K562 (cell line): ENCODE data around the gene TEX54. TPM values are rescaled to one million over a fixed set of nuclear protein-coding genes. Genes with fewer than 3 reads are reported as not detected.

Experiments
- ATF1 ChIP-seq, 2 experiments: fragments of 450-650 bp in 1 of 2; IDR thresholded peaks; 2 replicates each; pipeline ENCODE4 v1.6.1; 2016; ENCODE audit warnings: missing compliant biosample characterization in 1 of 2, missing genetic modification characterization in 1 of 2
- CBX5 ChIP-seq: IDR thresholded peaks from 2 replicates; pipeline ENCODE4 v1.6.1; 2014; ENCODE audit warnings: low read depth, borderline replicate concordance
- CEBPG ChIP-seq, 3 experiments: fragments of 200-800 bp in 1 of 3; sonication (Bioruptor generic) in 1 of 3; sonication (generic) in 1 of 3; formaldehyde crosslinking in 1 of 3; IDR thresholded peaks in 2 of 3; conservative IDR thresholded peaks in 1 of 3; 2 replicates each; pipeline versions ENCODE4 v1.6.1 to v1.8.0; 2016 to 2022; ENCODE audit warnings: missing compliant biosample characterization in 2 of 3, missing genetic modification characterization in 2 of 3, mild to moderate bottlenecking in 1 of 3, missing genetic modification reagents in 1 of 3
- HDAC1 ChIP-seq, 2 experiments: fragments of 450-650 bp; IDR thresholded peaks; 2 replicates each; pipeline ENCODE4 v1.6.1; 2016 to 2017; ENCODE audit warnings: inconsistent platforms in 1 of 2, mild to moderate bottlenecking in 1 of 2, moderate library complexity in 1 of 2
- KAT2B ChIP-seq: IDR thresholded peaks from one replicate; pipeline ENCODE4 v1.6.1; 2012; ENCODE audit warnings: low read depth, mild to moderate bottlenecking, control low read depth, inconsistent platforms, low read length, moderate library complexity
- TCF3 ChIP-seq: sonication (generic); formaldehyde crosslinking; IDR thresholded peaks from 2 replicates; pipeline ENCODE4 v1.4.0; 2020; ENCODE audit warnings: mild to moderate bottlenecking, missing genetic modification reagents
- TGIF2 ChIP-seq: sonication (generic); formaldehyde crosslinking; IDR thresholded peaks from 2 replicates; pipeline ENCODE4 v1.8.1; 2022; ENCODE audit warnings: mild to moderate bottlenecking, missing genetic modification reagents, moderate library complexity
- polyA plus RNA-seq, 8 experiments: library from polyadenylated mRNA; depleted of rRNA in 4 of 8; stranded (reverse) in 5 of 8; unstranded in 3 of 8; fragments of >200 nt; fragmentation: Nextera tagmentation in 2 of 8; fragmentation: Illumina TruSeq in 1 of 8; extraction: Ambion mirVana in 2 of 8; extraction: Trizol in 1 of 8; gene quantifications; 2 replicates each; pipeline versions ENCODE4 v1.2.1 to v1.2.3, GENCODE V29; 2011 to 2014; ENCODE audit warnings: inconsistent platforms in 1 of 8, missing spikeins in 1 of 8
- total RNA-seq, 7 experiments: library from RNA; depleted of rRNA in 6 of 7; stranded (reverse); fragments of >200 nt in 6 of 7; fragmentation: Illumina TruSeq in 2 of 7; extraction: Trizol in 2 of 7; gene quantifications; 2 replicates each; pipeline versions ENCODE4 v1.2.1 to v1.2.3, GENCODE V29; 2011 to 2021; ENCODE audit warnings: low replicate concordance in 1 of 7
- TF ChIP-seq, protein P1 (sequence below), 2 experiments: fragments of 450-650 bp; formaldehyde crosslinking in 1 of 2; IDR thresholded peaks; 2 replicates each; pipeline versions ENCODE4 v1.4.0 to v1.6.1; 2014 to 2020; ENCODE audit warnings: mild to moderate bottlenecking in 2 of 2, borderline replicate concordance in 1 of 2, low read depth in 1 of 2
- TF ChIP-seq, protein P2 (sequence below), 2 experiments: fragments of 250-450 bp in 1 of 2; fragments of 450-650 bp in 1 of 2; sonication (Bioruptor Pico) in 1 of 2; IDR thresholded peaks; 2 replicates each; pipeline versions ENCODE4 v1.6.1 to v1.8.0; 2016 to 2021; ENCODE audit warnings: mild to moderate bottlenecking in 2 of 2, moderate library complexity in 2 of 2, missing compliant biosample characterization in 1 of 2, missing genetic modification characterization in 1 of 2
- TF ChIP-seq, protein P3 (sequence below), 2 experiments: fragments of 450-650 bp; IDR thresholded peaks; 2 replicates each; pipeline ENCODE4 v1.6.1; 2016
- TF ChIP-seq, protein P4 (sequence below): fragments of 450-650 bp; IDR thresholded peaks from 2 replicates; pipeline ENCODE4 v1.6.1; 2016; ENCODE audit warnings: antibody characterized with exemption

TEX54 gene
- total and polyA plus RNA-seq, 9 of the 15 experiments (the other 6 are each of a cell fraction or from before 2014, with no cell fraction given), result not detected

DNA sequence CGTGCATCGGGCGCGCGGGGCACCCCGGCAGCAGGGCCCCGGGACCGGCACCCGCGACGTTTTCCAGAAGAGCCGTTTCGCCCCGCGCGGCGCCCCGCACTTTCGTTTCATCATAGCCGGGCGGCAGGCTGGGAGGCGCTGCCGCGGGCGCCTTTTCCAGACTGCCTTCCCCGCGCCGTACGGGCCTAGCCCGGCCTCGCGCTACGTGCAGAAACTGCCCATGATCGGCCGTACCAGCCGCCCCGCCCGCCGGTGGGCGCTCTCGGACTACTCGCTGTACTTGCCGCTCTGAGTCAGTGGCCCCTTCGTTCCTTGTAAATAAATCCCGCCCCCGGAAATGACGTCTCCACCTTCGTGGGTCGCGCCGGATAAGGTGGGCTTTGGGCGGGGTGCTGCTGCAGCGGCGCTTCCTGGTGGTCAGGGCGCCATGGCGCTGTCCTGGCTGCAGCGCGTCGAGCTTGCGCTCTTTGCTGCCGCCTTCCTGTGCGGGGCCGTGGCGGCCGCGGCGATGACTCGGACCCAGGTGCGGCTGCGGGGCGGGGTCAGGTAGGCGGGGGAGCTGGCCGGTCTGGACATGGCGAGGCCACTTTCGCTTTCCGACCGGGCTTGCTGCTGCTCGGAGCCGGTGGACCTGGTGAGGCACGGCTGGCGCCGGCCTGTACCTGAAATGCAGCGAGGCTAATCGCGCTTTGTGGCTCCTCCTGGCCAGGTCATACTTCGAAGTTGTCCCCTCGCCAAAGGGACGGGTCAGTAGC is 45.5 kb downstream of the TEX54 start, which contains the start of gene TMEM179B (continued):
- TF ChIP-seq, protein P1, sequence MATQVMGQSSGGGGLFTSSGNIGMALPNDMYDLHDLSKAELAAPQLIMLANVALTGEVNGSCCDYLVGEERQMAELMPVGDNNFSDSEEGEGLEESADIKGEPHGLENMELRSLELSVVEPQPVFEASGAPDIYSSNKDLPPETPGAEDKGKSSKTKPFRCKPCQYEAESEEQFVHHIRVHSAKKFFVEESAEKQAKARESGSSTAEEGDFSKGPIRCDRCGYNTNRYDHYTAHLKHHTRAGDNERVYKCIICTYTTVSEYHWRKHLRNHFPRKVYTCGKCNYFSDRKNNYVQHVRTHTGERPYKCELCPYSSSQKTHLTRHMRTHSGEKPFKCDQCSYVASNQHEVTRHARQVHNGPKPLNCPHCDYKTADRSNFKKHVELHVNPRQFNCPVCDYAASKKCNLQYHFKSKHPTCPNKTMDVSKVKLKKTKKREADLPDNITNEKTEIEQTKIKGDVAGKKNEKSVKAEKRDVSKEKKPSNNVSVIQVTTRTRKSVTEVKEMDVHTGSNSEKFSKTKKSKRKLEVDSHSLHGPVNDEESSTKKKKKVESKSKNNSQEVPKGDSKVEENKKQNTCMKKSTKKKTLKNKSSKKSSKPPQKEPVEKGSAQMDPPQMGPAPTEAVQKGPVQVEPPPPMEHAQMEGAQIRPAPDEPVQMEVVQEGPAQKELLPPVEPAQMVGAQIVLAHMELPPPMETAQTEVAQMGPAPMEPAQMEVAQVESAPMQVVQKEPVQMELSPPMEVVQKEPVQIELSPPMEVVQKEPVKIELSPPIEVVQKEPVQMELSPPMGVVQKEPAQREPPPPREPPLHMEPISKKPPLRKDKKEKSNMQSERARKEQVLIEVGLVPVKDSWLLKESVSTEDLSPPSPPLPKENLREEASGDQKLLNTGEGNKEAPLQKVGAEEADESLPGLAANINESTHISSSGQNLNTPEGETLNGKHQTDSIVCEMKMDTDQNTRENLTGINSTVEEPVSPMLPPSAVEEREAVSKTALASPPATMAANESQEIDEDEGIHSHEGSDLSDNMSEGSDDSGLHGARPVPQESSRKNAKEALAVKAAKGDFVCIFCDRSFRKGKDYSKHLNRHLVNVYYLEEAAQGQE (IDR thresholded peaks at IDR 0.05; ENCODE audit: borderline replicate concordance), result peak; percentile 50
- TF ChIP-seq, protein P1 (CRISPR knock-in tag; IDR thresholded peaks at IDR 0.05; ENCODE audit: low read depth), result peak; percentile 32; the same call in 1 of the 2 replicates
- TF ChIP-seq, protein P2, sequence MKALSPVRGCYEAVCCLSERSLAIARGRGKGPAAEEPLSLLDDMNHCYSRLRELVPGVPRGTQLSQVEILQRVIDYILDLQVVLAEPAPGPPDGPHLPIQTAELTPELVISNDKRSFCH (CRISPR knock-in tag; IDR thresholded peaks at IDR 0.05), result no peak
- TF ChIP-seq, protein P2 (tag; IDR thresholded peaks at IDR 0.05), result 0 out of 2 replicates have a peak, but pooled peaks have one; percentile 52
- TF ChIP-seq CBX5 (0 out of 2 replicates have a peak, but pooled peaks have one; percentile 19), HDAC1 (IDR thresholded peaks at IDR 0.05) (peak in 1 of 2 experiments; percentile 93; a peak in 2 of 4 replicates), KAT2B (no peak), TGIF2 (CRISPR knock-in tag) (no peak), TCF3 (peak; percentile 58; the same call in 1 of the 2 replicates), CEBPG (CRISPR knock-in tag; IDR thresholded peaks at IDR 0.05) (no peak), CEBPG (tag; conservative IDR thresholded peaks at IDR 0.05 in 1 of 2, IDR thresholded peaks at IDR 0.05 in 1 of 2) (no peak), ATF1 (CRISPR knock-in tag; IDR thresholded peaks at IDR 0.05) (peak; percentile 61), ATF1 (tag; IDR thresholded peaks at IDR 0.05) (peak; percentile 97)
- TF ChIP-seq, protein P3, sequence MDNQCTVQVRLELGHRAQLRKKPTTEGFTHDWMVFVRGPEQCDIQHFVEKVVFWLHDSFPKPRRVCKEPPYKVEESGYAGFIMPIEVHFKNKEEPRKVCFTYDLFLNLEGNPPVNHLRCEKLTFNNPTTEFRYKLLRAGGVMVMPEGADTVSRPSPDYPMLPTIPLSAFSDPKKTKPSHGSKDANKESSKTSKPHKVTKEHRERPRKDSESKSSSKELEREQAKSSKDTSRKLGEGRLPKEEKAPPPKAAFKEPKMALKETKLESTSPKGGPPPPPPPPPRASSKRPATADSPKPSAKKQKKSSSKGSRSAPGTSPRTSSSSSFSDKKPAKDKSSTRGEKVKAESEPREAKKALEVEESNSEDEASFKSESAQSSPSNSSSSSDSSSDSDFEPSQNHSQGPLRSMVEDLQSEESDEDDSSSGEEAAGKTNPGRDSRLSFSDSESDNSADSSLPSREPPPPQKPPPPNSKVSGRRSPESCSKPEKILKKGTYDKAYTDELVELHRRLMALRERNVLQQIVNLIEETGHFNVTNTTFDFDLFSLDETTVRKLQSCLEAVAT (IDR thresholded peaks at IDR 0.05), result peak in 1 of 2 experiments; percentile 49; a peak in 2 of 4 replicates
- TF ChIP-seq, protein P4, sequence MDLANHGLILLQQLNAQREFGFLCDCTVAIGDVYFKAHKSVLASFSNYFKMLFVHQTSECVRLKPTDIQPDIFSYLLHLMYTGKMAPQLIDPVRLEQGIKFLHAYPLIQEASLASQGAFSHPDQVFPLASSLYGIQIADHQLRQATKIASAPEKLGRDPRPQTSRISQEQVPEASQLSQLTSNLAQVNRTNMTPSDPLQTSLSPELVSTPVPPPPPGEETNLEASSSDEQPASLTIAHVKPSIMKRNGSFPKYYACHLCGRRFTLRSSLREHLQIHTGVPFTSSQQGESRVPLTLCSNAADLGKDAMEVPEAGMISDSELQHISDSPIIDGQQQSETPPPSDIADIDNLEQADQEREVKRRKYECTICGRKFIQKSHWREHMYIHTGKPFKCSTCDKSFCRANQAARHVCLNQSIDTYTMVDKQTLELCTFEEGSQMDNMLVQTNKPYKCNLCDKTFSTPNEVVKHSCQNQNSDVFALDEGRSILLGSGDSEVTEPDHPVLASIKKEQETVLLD, result no peak
